ENCODE measurements around the gene PLBD2.

DNA sequence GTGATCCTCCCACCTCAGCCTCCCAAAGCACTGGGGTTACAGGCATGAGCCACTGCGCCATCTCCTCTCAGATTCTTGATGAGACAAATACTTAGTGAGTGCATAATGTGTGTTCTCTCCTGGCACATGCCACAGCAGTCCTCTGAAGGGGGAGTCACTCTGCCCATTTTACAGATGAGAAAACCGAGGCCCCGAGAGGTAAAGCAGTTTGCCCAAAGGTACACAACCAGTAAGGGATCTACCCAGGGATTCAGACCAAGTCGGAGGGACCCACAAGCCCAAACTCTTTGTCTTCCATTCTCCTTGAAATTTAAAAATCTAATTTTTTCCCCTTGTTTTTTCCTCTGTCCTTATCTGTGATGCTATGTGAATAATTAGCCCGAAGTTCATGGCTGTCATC, 6.3 kb downstream of the PLBD2 start:
- no peak for TF ChIP-seq EZH2 (IDR thresholded peaks at IDR 0.05; ENCODE audit: low read length, unreplicated experiment)
- TF ChIP-seq, protein P1, sequence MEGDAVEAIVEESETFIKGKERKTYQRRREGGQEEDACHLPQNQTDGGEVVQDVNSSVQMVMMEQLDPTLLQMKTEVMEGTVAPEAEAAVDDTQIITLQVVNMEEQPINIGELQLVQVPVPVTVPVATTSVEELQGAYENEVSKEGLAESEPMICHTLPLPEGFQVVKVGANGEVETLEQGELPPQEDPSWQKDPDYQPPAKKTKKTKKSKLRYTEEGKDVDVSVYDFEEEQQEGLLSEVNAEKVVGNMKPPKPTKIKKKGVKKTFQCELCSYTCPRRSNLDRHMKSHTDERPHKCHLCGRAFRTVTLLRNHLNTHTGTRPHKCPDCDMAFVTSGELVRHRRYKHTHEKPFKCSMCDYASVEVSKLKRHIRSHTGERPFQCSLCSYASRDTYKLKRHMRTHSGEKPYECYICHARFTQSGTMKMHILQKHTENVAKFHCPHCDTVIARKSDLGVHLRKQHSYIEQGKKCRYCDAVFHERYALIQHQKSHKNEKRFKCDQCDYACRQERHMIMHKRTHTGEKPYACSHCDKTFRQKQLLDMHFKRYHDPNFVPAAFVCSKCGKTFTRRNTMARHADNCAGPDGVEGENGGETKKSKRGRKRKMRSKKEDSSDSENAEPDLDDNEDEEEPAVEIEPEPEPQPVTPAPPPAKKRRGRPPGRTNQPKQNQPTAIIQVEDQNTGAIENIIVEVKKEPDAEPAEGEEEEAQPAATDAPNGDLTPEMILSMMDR (conservative IDR thresholded peaks at IDR 0.05; ENCODE audit: low read depth, low read length) = no peak
